H9 (cell line): ENCODE results near the gene C1QBP. TPM values are rescaled to one million over a fixed set of nuclear protein-coding genes. Genes with fewer than 3 reads are reported as not detected.
A peak's percentile ranks its signal among the peaks of the same experiment; 100 is the strongest.

Experiments used
- DNase-seq: peaks from one replicate; pipeline ENCODE4 v3.0.0-alpha.2; 2017
- H2AFZ ChIP-seq: one replicate; pipeline ENCODE4 v1.6.1; 2013; ENCODE audit warnings: mild to moderate bottlenecking, low read length, control low read depth, moderate library complexity
- H2AK5ac ChIP-seq: 2 replicates; pipeline ENCODE4 v1.6.1; 2013; ENCODE audit warnings: low read length, control low read depth, mixed read lengths; ENCODE audit not compliant: insufficient read length
- H2BK120ac ChIP-seq: one replicate; pipeline ENCODE4 v1.6.1; 2013; ENCODE audit warnings: low read depth, mild to moderate bottlenecking, low read length, control low read depth, inconsistent platforms; ENCODE audit not compliant: poor library complexity, severe bottlenecking
- H2BK12ac ChIP-seq: 2 replicates; pipeline ENCODE4 v1.6.1; 2013; ENCODE audit warnings: low read length, control low read depth, mixed read lengths, low read depth; ENCODE audit not compliant: insufficient read length
- H2BK15ac ChIP-seq: 2 replicates; pipeline ENCODE4 v1.6.1; 2013; ENCODE audit warnings: low read depth, low read length, control low read depth
- H2BK20ac ChIP-seq: one replicate; pipeline ENCODE4 v1.6.1; 2013; ENCODE audit warnings: low read depth, mild to moderate bottlenecking, low read length, control low read depth, inconsistent platforms; ENCODE audit not compliant: poor library complexity, severe bottlenecking
- H2BK5ac ChIP-seq: 2 replicates; pipeline ENCODE4 v1.6.1; 2013; ENCODE audit warnings: low read length, control low read depth, mixed read lengths; ENCODE audit not compliant: insufficient read length
- H3K14ac ChIP-seq: 2 replicates; pipeline ENCODE4 v1.6.1; 2013; ENCODE audit warnings: low read length, control low read depth; ENCODE audit not compliant: insufficient read depth
- H3K18ac ChIP-seq: 2 replicates; pipeline ENCODE4 v1.6.1; 2013; ENCODE audit warnings: low read depth, mild to moderate bottlenecking, mixed read lengths, low read length, control low read depth; ENCODE audit not compliant: insufficient read length
- H3K23ac ChIP-seq: 2 replicates; pipeline ENCODE4 v1.6.1; 2013; ENCODE audit warnings: low read length, control low read depth, mixed read lengths, low read depth; ENCODE audit not compliant: insufficient read length
- H3K23me2 ChIP-seq: 2 replicates; pipeline ENCODE4 v1.6.1; 2013; ENCODE audit warnings: low read depth, mild to moderate bottlenecking, mixed read lengths, low read length, control low read depth; ENCODE audit not compliant: insufficient read length, poor library complexity, severe bottlenecking
- H3K27ac ChIP-seq: 2 replicates; pipeline ENCODE4 v1.5.1; 2013; ENCODE audit warnings: low read length, control low read depth, mixed read lengths, low read depth; ENCODE audit not compliant: insufficient read length
- H3K27me3 ChIP-seq: 2 replicates; pipeline ENCODE4 v1.6.1; 2013; ENCODE audit warnings: low read length, control low read depth, inconsistent platforms; ENCODE audit not compliant: insufficient read depth
- H3K4ac ChIP-seq: 2 replicates; pipeline ENCODE4 v1.6.1; 2013; ENCODE audit warnings: low read depth, mild to moderate bottlenecking, control low read depth, inconsistent platforms, low read length, moderate library complexity
- H3K4me1 ChIP-seq: 2 replicates; pipeline ENCODE4 v1.6.1; 2013; ENCODE audit warnings: low read length, control low read depth, inconsistent platforms; ENCODE audit not compliant: insufficient read depth
- H3K4me2 ChIP-seq: 2 replicates; pipeline ENCODE4 v1.6.1; 2013; ENCODE audit warnings: low read length, control low read depth, mixed read lengths; ENCODE audit not compliant: insufficient read length, insufficient read depth
- H3K56ac ChIP-seq: 2 replicates; pipeline ENCODE4 v1.6.1; 2013; ENCODE audit warnings: low read depth, mild to moderate bottlenecking, mixed read lengths, low read length, control low read depth; ENCODE audit not compliant: insufficient read length
- H3K79me1 ChIP-seq: 2 replicates; pipeline ENCODE4 v1.6.1; 2013; ENCODE audit warnings: low read depth, mild to moderate bottlenecking, moderate library complexity, low read length, control low read depth, inconsistent platforms; ENCODE audit not compliant: insufficient read depth, poor library complexity, severe bottlenecking
- H3K79me2 ChIP-seq: 2 replicates; pipeline ENCODE4 v1.6.1; 2013; ENCODE audit warnings: low read length, control low read depth, inconsistent platforms; ENCODE audit not compliant: insufficient read depth
- H3K9ac ChIP-seq: 2 replicates; pipeline ENCODE4 v1.6.1; 2013; ENCODE audit warnings: low read length, control low read depth, mixed read lengths; ENCODE audit not compliant: insufficient read length; ENCODE audit errors: extremely low read depth
- H3K9me3 ChIP-seq: one replicate; pipeline ENCODE4 v1.6.1; 2013; ENCODE audit warnings: low read depth, low read length, inconsistent platforms; ENCODE audit not compliant: control insufficient read depth
- H3T11ph ChIP-seq: one replicate; pipeline ENCODE4 v1.6.1; 2013; ENCODE audit warnings: mild to moderate bottlenecking, low read length, control low read depth, inconsistent platforms
- H4K20me1 ChIP-seq: one replicate; pipeline ENCODE4 v1.6.1; 2013; ENCODE audit not compliant: control insufficient read depth, insufficient read length, insufficient read depth
- H4K5ac ChIP-seq: 2 replicates; pipeline ENCODE4 v1.6.1; 2013; ENCODE audit warnings: low read depth, mild to moderate bottlenecking, mixed read lengths, low read length, control low read depth; ENCODE audit not compliant: insufficient read length
- H4K8ac ChIP-seq: replicated peaks from 2 replicates; pipeline ENCODE4 v1.6.1; 2013; ENCODE audit warnings: low read length, control low read depth, mixed read lengths, low read depth; ENCODE audit not compliant: insufficient read length
- H4K91ac ChIP-seq: 2 replicates; pipeline ENCODE4 v1.6.1; 2013; ENCODE audit warnings: low read depth, mild to moderate bottlenecking, moderate library complexity, mixed read lengths, low read length, control low read depth; ENCODE audit not compliant: insufficient read length
- H3K27ac Mint-ChIP-seq, 3 experiments: 2 replicates in 2 of 3; 3 replicates in 1 of 3; pipeline ENCODE4 v1.8.0; 2020 to 2021; ENCODE audit warnings: mixed read lengths in 3 of 3, mild to moderate bottlenecking in 1 of 3, moderate library complexity in 1 of 3
- H3K27me3 Mint-ChIP-seq: 2 replicates; pipeline ENCODE4 v1.8.0; 2021; ENCODE audit warnings: low read depth, mild to moderate bottlenecking, moderate library complexity, mixed read lengths
- H3K36me3 Mint-ChIP-seq, 3 experiments: 2 replicates in 2 of 3; 3 replicates in 1 of 3; pipeline ENCODE4 v1.8.0; 2020 to 2021; ENCODE audit warnings: low read depth in 3 of 3, mixed read lengths in 3 of 3; ENCODE audit not compliant: insufficient read depth in 1 of 3
- H3K4me1 Mint-ChIP-seq, 2 experiments: 2 replicates each; pipeline ENCODE4 v1.8.0; 2020; ENCODE audit warnings: mixed read lengths in 2 of 2
- H3K4me3 Mint-ChIP-seq, 2 experiments: 2 replicates in 1 of 2; 3 replicates in 1 of 2; pipeline ENCODE4 v1.8.0; 2020 to 2021; ENCODE audit warnings: mild to moderate bottlenecking in 2 of 2, mixed read lengths in 2 of 2, moderate library complexity in 1 of 2
- H3K9me3 Mint-ChIP-seq, 2 experiments: 2 replicates in 1 of 2; 3 replicates in 1 of 2; pipeline ENCODE4 v1.8.0; 2020; ENCODE audit warnings: mild to moderate bottlenecking in 2 of 2, mixed read lengths in 2 of 2, moderate library complexity in 1 of 2
- CTCF ChIP-seq: fragments of 200-600 bp; sonication (generic); conservative IDR thresholded peaks from 3 replicates; pipeline ENCODE4 v1.8.0; 2021; ENCODE audit warnings: antibody characterized with exemption, mild to moderate bottlenecking
- WGBS: extraction: QIAGEN DNeasy Blood & Tissue Kit; methylation state at CpG from one replicate; pipeline ENCODE4 v1.1.7; 2013; ENCODE audit warnings: missing lambda C conversion rate, low lambda C conversion rate, mixed read lengths; ENCODE audit not compliant: insufficient read length; ENCODE audit errors: extremely low coverage; 5-methylcytosine and 5-hydroxymethylcytosine counted together
- total RNA-seq: library from RNA; stranded (reverse); gene quantifications from 2 replicates; pipeline ENCODE4 v1.2.1, GENCODE V29; 2021

Gene C1QBP
- total RNA-seq, 1 experiment from 2014 or later: 390 TPM

GRCh38 chr17:5430413-5430999, 8.4 kb downstream of the C1QBP start:
- Histone ChIP-seq H4K20me1 (no peaks in the 10 kb centered on the region), H3K79me2 (no peaks in the 10 kb centered on the region), H2AFZ (no peak overlapping the region), H2AK5ac (no peak overlapping the region), H3K79me1 (no peaks in the 10 kb centered on the region), H3K4ac (no peak overlapping the region), H2BK5ac (no peak overlapping the region), H2BK12ac (no peak overlapping the region), H4K8ac (no peak overlapping the region), H2BK15ac (no peak overlapping the region), H3K27ac (no peak overlapping the region), H3K9ac (no peak overlapping the region), H3K9me3 (no peaks in the 10 kb centered on the region), H3K23ac (no peak overlapping the region), H4K91ac (no peak overlapping the region), H3T11ph (no peak overlapping the region), H3K27me3 (no peaks in the 10 kb centered on the region), H3K18ac (no peak overlapping the region), H3K23me2 (no peaks in the 10 kb centered on the region), H2BK120ac (no peak overlapping the region), H3K4me2 (no peak overlapping the region), H4K5ac (no peak overlapping the region), H3K4me1 (no peaks in the 10 kb centered on the region), H2BK20ac (no peak overlapping the region), H3K56ac (no peak overlapping the region), H3K14ac (no peak overlapping the region)
- H3K4me3 Mint-ChIP-seq: no peak overlapping the region
- H3K27me3 Mint-ChIP-seq: no peaks in the 10 kb centered on the region
- peak overlapping the region in 1 of 3 experiments; percentile 27; a peak in 2 of 7 replicates for H3K27ac Mint-ChIP-seq
- WGBS: no CpG with 5 or more reads among the region's 3 CpGs
- no peaks in the 10 kb centered on the region for H3K9me3 Mint-ChIP-seq
- H3K4me1 Mint-ChIP-seq: no peaks in the 10 kb centered on the region; a peak in 1 of 4 replicates
- no peak for DNase-seq
- peaks cover 65 to 96% (median 79%) of the 10 kb centered on the region in 3 experiments; a peak in 6 of 7 replicates for H3K36me3 Mint-ChIP-seq
- TF ChIP-seq CTCF: no peak
